Fibroblast of villous mesenchyme (primary cell): Measurements from ENCODE around the gene SLC19A1. TPM values are rescaled to one million over a fixed set of nuclear protein-coding genes. Genes with fewer than 3 reads are reported as not detected.

Experiments used
- DNase-seq: peaks from one replicate; pipeline ENCODE4 v3.0.0-alpha.2; 2010; ENCODE audit warnings: low read depth
- H3K4me3 ChIP-seq: 2 replicates; pipeline ENCODE4 v1.5.1; 2011; ENCODE audit warnings: low read depth, mild to moderate bottlenecking, low read length
- total RNA-seq: library from RNA; depleted of rRNA; stranded (reverse); fragments of >200 nt; gene quantifications from 2 replicates; pipeline ENCODE4 v1.2.3, GENCODE V29; 2012
- TF ChIP-seq, protein P1 (sequence below): IDR thresholded peaks from 2 replicates; pipeline ENCODE4 v1.5.1; 2012; ENCODE audit warnings: low read depth, mild to moderate bottlenecking, low read length; ENCODE audit not compliant: insufficient read depth

SLC19A1 gene
- total RNA-seq, 1 donor: 6.5 TPM

DNA sequence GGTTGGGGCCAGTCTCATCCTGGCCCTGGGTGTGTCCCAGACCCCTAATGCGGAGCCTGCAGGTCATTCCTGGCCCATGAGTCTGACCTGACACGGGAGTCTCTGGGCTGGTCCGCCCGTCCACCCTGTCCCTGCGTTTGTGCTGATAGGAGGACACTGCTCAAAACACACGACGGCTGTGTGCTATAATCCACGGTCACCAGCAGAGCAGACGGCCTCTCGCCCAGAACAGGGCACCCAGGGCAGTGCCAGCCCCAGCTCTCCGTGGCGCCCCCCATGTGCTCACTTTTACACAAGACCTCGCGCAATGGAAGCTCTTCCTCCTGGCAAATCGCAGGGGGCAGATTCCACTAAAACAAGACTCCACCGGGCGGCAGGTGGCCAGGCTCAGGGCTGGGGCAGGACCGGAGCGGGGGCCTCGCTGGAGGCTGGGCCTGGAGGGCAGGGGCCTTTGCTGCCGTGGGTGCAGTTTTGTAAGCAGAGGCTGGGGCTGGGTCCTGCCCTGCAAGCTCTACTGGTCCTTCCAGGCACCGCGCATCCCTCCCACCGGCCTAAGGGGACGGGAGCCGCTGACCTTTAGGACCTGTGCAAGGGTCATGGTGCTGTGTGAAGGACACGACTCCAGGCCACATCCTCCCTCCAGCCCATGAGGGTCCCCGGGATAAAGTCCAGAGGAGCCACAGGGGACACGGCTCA is 10.6 kb upstream of the SLC19A1 start:
- H3K4me3 ChIP-seq: no peak overlapping the region
- TF ChIP-seq, protein P1, sequence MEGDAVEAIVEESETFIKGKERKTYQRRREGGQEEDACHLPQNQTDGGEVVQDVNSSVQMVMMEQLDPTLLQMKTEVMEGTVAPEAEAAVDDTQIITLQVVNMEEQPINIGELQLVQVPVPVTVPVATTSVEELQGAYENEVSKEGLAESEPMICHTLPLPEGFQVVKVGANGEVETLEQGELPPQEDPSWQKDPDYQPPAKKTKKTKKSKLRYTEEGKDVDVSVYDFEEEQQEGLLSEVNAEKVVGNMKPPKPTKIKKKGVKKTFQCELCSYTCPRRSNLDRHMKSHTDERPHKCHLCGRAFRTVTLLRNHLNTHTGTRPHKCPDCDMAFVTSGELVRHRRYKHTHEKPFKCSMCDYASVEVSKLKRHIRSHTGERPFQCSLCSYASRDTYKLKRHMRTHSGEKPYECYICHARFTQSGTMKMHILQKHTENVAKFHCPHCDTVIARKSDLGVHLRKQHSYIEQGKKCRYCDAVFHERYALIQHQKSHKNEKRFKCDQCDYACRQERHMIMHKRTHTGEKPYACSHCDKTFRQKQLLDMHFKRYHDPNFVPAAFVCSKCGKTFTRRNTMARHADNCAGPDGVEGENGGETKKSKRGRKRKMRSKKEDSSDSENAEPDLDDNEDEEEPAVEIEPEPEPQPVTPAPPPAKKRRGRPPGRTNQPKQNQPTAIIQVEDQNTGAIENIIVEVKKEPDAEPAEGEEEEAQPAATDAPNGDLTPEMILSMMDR: no peak
- DNase-seq: no peak

DNA sequence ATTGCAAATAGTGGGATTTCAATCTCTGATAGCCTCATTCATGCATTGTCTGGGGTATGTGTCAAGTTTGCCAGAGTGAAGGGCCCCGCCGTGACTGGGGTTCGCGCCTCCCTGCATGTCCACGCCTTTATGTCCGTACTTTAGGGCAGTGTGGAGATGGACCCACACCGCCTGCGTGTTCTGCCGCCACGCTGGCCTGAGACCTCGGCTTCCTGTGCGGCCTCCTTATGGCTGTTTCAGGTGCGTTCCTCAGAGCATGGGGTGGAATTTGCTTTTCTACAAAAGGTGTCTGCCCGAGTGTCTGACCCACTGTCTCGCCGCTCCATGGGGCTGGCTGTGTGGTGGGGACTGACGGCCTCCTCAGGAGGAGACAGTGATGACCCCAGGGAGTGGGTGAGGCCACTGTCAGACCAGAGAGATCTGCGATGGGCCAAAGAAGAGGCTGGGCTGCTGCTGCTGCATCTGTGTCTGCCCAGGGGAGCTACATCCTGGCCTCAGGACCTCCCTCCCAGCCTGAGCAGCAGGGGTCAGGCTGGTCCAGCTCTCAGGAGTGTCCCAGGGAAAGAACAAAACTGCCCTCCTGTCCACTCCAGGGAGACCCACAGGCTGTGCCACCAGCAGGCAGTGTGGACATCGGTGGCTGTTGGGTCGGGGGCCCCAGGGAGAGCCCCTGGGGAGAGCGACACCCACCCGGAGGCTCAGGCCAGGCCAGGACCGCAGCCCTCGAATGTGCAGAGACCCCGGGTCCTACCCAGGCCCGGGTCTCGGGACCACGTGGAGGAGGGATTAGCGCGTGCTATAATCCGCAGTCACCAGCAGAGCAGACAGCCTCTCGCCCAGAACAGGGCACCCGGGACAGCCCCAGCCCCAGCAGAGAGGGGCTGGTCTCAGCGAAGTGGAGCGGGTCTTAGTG is 9.8 kb upstream of the SLC19A1 start:
- TF ChIP-seq, protein P1: no peak
- DNase-seq: no peak
- no peak overlapping the region for H3K4me3 ChIP-seq

DNA sequence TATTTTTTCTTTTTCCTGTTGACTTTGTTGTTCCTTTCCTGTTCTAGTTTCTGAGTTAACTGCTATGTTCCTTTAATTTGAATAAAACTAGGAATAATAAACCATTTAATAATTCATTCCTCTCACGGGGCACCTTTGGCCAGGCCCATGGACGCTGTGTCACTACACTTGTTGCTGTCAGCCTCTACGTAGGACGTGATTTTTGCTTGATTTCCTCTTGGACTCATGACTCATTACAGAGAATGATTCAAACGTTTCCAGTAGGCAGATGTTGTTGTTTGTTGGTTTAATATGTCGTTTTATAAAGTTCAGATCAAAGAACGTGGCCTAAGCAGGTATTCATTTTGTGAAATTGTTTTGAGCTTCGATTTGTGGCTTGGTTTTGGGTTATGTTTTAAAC is 9.1 kb upstream of the SLC19A1 start:
- peak; percentile 74 for DNase-seq
- no peak overlapping the region for H3K4me3 ChIP-seq
- TF ChIP-seq, protein P1: no peak

DNA sequence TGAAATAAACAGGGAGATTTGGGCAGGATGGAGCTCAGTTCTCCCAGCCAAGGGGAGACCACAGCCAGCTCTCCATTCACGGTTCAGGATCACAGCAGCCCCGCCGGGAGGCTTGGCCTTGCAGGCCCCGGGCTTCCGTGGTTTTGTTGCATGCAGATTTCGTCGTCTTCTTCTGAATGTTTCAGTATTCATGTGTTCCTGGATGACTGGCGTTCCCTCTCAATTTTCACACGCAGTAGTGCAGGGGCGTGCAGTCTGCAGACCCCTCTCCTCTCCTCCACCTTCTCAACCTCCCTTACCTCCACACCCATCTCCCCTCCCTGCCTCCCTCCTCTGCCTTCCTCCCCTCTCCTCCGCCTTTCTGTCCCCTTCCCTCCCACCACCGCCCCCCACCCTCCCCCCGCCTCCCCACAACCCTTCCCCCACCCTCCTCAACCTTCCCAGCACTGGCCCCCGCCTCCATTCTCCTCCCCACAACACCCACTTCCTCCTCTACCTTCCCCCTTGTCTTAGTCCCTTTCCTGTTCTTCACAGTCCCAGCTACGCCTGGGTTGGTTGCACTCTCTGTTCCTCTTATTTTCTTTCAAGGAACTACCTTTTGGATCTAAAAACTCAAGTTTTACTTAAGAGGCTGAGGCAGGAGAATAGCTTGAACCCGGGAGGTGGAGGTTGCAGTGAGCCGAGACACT is 8.4 kb upstream of the SLC19A1 start:
- DNase-seq: no peak

DNA sequence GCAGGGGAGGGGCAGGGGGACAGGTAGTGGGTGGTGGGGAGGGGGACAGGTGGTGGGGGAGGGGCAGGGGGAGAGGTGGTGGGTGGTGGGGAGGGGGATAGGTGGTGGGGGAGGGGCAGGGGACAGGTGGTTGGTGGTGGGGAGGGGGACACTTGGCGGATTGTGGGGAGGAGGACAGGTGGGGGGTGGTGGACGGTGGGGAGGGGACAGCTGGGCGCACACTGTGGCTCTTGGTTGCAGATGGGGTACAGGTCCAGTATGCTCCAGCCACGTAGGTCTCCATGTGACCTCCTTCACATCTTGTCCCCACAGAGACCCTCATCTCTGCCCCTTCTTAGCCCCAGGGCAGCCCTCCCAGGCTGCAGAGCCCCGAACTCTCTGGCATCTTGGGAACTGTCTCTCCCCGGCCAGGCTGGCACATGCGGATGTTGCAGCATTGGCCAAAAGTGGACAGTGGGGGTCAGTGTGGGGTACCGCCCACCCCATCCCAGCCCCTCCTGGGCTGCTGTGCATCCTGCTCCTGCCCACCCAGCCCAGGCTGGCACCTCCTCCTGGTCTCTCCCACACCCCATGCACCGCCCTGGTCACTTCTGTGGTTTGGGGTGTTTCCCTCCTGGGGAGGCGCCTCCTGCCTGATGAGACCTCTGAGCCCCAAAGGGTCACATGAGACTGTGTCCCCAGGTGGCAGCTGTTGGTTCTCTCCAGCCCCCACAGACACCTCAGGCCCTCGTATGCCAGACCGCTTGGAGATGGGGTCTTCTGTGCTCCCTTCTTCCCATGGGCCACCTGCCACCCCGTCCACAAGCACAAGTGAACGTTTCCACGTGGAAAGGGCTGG is 7.6 kb upstream of the SLC19A1 start:
- no peak for DNase-seq
- no peak overlapping the region for H3K4me3 ChIP-seq
- TF ChIP-seq, protein P1: no peak

More for the DNA sequence above, 8.4 kb upstream of the SLC19A1 start:
- no peak overlapping the region for H3K4me3 ChIP-seq
- TF ChIP-seq, protein P1: no peak

DNA sequence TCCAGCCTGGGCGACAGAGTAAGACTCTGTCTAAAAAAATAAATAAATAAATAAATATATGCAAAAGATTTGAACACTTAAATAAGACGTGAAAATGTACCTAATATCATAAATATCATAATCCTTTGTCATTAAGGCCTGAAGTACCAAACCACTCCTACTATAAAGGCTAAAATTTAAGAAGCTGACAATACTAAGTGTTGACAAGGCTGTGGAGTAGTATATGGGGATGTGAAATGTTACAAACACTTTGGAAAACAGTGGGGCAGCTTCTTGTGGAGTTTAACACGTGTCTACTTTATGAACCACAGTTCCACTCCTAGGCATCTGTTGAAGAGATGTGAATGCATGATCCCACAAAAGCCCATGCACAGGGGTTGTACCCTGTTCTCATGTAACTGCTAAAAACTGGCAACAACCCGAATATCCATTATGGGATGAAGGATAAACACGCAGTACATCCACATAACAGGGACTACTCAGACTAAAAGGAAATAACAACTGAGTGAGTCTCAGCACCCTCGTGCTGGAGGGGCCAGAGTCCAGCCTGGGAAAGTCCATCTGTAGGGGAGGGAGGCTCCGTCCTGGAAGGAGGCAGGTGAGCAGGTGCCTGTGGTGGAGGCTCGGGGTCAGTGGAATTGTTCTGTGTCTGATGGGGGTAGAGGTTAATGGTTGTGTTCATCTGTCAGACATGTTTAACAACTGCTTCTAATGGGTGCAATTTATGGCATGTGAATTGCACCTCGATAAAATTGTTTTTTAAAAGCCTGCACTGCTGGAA is 6.7 kb upstream of the SLC19A1 start:
- TF ChIP-seq, protein P1: no peak
- no peak for DNase-seq
- H3K4me3 ChIP-seq: no peak overlapping the region
